Measurements from ENCODE around the gene FAM9C.

FAM9C gene

DNA sequence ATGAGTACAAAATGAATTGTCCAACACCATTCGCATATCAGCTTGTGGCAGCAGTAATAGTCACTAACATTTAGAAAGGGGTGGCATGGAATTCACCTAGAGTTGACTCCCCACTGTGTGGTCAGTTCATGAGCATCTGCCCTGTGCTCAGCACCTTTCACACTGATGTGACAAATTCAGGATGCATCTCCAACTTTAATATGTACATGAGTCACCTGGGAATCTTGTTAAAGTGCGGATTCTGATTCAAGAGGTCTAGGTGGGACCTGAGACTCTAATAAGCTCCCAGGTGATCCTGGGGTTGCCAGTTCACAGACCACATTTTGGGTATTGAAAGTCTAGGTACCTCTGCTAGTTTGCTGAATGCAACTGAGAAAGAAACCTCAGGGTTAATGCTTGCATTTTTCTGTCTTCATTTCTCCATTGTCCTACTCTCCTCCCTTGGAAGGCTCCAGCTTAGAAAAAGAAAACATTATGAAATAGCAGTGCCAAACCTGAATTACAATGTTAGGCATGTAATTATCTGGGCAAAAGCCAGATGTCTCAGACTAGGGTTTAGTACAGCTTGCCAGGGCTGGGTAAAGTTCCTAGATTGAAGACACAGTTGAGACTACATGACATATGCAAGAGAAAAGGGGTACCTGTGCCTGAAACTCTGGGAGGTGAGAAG, 36.8 kb downstream of the FAM9C start:
- no peak for DNase-seq (ENCODE audit: low spot score)

- no peak for DNase-seq (ENCODE audit: low spot score)
These were observed 38.6 kb downstream of the FAM9C start for GRCh38 chrX:13005661-13006473.

GRCh38 chrX:13001961-13002671, 42.3 kb downstream of the FAM9C start:
- DNase-seq (ENCODE audit: low spot score): no peak

GRCh38 chrX:13001097-13001496, 43.3 kb downstream of the FAM9C start:
- no peak for DNase-seq (ENCODE audit: low spot score)

DNA sequence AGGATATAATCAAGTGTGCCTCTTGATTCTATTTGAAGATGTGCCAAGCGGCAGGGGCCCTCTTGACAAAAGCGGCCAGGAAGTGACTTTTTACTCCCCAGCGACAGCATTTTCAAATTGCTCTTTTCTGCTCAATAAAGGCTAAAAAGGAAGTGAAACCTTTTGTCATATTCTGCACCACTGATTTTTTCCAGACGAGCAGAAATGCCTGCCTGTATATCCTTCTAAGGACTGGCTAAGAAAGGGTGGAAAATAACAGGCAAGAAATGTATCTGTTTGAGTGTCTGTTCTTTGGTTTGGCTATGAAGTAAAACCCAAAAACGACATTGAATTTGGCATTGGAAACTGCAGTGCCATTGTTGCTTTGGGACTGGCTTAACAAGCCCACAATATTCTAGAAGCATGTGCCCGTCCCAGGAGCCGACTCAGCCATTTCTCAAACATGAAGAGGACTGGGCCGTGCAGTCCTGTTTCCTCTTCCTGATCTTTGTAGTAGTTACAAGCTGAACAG, 44.1 kb downstream of the FAM9C start:
- DNase-seq (ENCODE audit: low spot score): no peak

DNA sequence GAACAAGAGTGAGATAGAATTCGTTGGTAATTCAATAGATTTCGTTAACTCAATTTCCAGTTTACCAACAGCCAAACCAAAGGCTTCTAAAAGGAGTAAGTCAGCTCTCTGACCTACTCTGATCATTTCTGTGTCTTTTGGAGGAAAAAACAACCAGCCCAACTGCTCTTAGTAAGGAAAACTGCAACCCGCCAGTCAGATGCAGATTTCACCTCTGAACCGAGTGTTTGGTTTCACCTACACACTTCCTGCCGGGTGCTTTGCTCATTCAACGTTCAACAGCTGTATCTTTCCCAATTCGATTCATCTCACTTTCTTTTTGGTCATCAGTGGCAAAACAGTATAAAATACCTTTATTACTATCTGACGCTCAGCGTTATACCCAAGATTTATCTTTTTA, 45.0 kb downstream of the FAM9C start:
- DNase-seq (ENCODE audit: low spot score): no peak

- DNase-seq (ENCODE audit: low spot score): no peak
These were observed 46.3 kb downstream of the FAM9C start for GRCh38 chrX:12997906-12998687.

DNA sequence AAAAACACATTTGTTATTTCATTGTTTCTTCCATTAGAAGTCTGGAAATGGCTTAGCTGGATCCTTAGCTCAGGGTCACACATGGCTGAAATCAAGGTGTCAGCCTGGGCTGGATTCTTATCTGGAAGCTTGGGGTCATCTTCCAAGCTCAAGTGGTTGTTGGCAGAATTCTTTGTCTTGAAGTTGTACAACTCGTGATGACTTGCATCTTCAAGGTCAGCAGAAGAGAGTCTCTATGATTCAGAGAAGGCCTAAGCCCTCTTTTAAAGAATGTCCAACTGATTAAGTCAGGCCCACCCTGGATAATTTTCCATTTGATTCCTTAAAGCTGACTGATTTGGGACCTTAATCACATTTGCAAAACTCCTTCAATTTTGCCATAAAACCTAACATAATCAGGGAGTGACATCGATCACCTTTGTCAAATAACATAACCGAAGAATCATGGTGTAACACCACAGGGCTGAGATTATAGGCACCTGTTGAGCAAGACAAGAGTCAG, 47.4 kb downstream of the FAM9C start:
- DNase-seq (ENCODE audit: low spot score): no peak

DNA sequence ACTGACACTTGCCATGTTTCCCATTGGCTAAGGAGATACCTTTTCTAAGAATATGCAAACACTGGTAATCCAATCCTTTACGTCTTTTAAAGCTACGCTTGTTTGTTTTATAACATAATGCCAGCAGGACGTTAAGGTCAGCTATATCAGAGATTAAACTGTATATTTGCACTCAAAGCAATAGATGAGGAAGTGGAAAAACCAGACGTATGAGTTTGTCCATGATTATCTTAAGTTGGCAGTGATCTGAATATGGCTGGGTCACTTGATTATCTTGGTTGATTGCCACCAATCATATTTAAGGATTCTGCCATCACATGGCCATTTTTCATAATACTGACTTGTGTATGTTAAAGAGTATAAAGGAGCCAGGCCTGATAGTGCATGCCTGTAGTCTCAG, 50.1 kb downstream of the FAM9C start:
- no peak for DNase-seq (ENCODE audit: low spot score)

DNA sequence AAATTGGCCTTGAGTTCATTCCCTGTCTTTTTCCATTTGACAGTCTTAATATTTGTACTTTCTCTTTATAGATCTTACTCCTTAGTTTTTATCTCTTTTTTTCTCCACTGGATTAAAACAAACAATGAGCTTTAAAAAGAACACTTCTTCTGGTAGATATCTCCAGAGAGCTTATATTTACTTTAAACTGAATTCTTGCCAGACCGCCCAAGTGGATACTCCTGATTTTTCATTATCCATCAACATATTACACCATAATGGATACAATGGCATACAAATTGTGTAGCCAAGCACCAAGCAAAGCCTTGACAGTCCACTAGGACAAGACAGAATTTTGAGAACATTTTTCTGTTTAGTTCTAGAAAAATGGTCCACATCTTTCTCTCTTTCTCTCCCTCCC, 50.6 kb downstream of the FAM9C start:
- no peak for DNase-seq (ENCODE audit: low spot score)

- no peak for DNase-seq (ENCODE audit: low spot score)
These were observed 51.8 kb downstream of the FAM9C start for GRCh38 chrX:12992544-12993118.

- DNase-seq (ENCODE audit: low spot score): no peak
These were observed 52.8 kb downstream of the FAM9C start for GRCh38 chrX:12991575-12991974.

DNA sequence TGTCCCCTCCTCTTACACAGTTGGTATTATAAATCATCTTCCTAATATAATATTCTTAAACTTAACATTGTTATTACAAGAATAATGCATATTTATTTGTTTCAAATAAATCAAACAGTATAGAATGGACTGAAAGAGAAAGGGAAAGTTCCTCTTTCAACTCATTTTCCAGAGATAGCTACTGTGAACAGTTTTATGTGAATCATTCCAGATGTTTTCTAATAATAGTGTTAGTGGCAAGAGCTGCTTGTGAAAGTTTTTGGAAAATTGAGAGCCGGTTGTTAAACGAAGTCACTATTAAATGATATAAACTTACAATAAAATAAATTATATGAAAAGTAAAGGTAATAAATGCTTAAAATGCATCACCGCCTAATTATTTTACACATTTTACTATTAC, 55.0 kb downstream of the FAM9C start:
- no peak for DNase-seq (ENCODE audit: low spot score)

DNA sequence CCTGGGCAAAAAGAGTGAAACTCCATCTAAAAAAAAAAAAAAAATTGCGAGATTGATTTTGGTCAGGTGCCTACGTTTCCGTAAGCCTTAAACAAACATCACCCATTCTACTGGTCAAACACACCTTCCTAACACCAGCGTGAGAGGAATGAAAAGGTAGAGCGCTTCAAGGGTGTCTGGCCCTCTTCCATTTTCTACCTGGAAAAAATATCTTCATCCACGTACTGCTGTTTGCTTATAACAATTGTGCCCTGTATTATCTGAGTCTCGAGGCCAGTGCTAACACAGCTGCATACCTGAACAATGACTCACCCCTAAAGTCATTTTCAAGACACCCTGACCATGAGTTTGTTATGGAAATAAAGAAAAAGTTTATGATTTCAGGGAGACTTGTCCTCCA, 55.6 kb downstream of the FAM9C start:
- DNase-seq (ENCODE audit: low spot score): no peak

DNA sequence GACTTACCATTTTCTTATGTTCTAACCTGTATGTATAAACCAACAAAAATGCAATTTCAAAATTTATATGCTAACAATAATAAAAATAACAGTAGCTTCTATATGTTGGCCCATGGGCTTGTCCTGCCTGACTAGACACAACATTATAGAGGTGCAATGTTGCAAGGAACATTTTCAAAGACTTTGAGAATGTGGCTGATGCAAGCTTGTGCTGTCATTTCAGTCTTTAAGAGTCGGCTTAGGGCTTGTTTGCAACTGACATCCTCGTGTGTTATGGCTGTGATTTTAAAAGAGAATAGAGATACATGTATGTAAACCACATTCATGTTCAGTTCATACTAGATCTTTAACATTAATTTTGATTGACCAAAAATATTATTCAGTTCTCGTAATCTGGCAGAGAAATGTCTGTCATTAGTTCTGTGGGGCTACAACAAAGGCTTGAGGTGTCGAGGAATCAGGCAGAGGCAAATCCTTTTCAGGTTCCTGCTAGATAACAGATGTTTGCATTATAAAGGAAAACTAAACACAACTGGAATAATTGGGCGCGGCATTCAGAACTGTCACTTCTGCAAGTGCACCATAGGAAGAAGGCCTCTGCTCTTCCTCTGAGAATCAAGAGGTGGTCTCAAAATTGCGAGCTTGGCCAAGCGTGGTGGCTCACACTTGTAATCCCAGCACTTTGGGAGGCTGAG, 56.4 kb downstream of the FAM9C start:
- no peak for DNase-seq (ENCODE audit: low spot score)

- DNase-seq (ENCODE audit: low spot score): no peak
These were observed 57.1 kb downstream of the FAM9C start for GRCh38 chrX:12987340-12987739.

DNA sequence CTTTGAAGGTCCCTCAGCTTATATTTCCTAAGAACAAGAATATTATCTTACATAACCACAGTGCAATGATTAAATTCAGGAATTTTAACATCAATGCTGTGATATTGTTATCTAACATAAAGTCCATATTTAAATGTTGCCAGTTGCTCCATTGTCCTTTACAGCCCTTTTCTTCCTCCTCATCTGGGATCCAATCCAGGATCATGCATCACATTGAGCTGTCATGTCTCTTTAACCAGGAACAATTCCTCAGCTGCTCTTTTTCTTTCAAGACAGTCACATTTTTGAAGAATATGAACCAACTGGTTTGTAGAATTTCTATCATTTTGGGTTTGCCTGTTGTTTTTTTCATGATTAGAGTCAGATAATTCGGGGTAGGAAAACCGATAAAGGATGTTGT, 57.5 kb downstream of the FAM9C start:
- no peak for DNase-seq (ENCODE audit: low spot score)

DNA sequence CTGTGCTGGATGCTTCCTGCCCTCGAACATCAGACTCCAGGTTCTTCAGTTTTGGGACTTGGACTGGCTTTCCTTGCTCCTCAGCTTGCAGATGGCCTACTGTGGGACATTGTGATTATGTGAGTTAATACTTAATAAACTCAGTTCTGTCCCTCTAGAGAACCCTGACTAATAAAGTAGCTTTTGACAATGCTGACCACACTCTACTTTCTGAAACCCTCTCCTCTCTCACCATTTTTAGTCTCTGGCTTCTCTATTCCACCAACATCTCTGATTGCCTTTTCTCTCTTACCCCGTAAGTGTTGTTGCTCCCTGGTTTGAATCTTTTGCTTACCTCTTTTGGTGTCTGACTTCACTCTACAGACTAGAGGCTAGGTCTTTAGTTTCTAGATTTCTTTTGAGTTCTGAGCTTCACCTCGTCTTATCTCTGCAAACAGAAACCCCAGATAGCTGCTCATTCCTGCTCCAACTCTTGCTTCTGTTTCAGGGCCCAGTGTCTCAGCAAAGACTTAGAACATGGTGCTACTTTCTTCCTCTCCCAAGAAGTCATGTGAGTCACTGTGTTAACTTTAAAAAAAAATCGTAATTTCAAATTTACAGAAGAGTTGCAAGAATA, 58.1 kb downstream of the FAM9C start:
- no peak for DNase-seq (ENCODE audit: low spot score)
